ENCODE results near the gene AMIGO2. TPM values are rescaled to one million over a fixed set of nuclear protein-coding genes. Genes with fewer than 3 reads are reported as not detected.
"Not testable (repeated sequence)": the region's sequence is repeated elsewhere in the genome, so short reads cannot be mapped to it uniquely, and the experiment has no call there.

AMIGO2 gene
- total RNA-seq, 1 donor from 2014 or later: 2.7 TPM

DNA sequence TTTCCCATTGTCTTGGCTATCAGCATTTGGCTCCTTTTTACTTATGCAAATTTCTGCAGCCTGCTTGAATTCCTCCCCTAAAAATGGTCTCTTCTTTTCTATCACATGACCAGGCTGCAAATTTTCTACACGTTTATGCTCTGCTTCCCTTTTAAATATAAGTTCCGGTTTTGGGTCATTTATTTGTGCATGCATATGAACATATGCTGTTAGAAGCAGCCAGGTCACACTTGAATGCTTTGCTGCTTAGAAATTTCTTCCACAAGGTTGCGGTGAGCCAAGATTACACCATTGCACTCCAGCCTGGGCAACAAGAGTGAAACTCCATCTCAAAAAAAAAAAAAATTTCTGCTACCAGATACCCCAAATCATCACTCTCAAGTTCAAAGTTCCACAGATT, 28.5 kb downstream of the AMIGO2 start:
- intact Hi-C loops (cut with DNase I); DNase-seq (ENCODE audit: missing footprints); ATAC-seq: not testable (repeated sequence)

- intact Hi-C loops (cut with DNase I): no loop called here
- ATAC-seq (no peak), DNase-seq (ENCODE audit: missing footprints) (no peak)
Measured at GRCh38 chr12:47048541-47048940, 31.2 kb downstream of the AMIGO2 start.

GRCh38 chr12:47041327-47041726, 38.4 kb downstream of the AMIGO2 start:
- ATAC-seq: no peak
- DNase-seq (ENCODE audit: missing footprints): no peak

DNA sequence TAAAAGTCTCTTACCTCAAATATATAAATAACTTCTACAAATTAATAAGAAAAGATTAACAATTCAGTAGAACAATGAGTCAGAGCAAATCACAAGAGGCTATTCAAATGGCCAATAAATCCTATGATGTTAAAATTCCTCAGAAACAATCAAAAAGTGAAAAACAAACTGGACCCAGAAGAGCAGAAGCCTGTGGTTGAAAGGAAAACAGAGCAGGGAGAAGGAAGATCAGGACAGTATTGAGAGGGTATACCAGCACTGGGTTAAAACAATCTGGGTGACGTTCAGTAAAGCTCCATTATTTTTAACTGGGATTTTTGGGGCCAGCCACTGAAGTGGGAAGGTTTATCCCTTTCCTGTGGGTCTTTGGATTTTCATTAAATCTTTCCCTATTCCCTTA, 40.0 kb downstream of the AMIGO2 start:
- no peak for ATAC-seq

More at GRCh38 chr12:47041327-47041726, 38.4 kb downstream of the AMIGO2 start:
- intact Hi-C loops (cut with DNase I): no loop called here

GRCh38 chr12:47039079-47039478, 40.7 kb downstream of the AMIGO2 start:
- ATAC-seq (no peak), DNase-seq (ENCODE audit: missing footprints) (no peak)
- intact Hi-C loops (cut with DNase I): no loop called here

More for the DNA sequence above, 40.0 kb downstream of the AMIGO2 start:
- no peak for DNase-seq (ENCODE audit: missing footprints)
- intact Hi-C loops (cut with DNase I): no loop called here

GRCh38 chr12:47038270-47038748, 41.5 kb downstream of the AMIGO2 start:
- intact Hi-C loops (cut with DNase I): no loop called here
- ATAC-seq: no peak

GRCh38 chr12:47035484-47035883, 44.3 kb downstream of the AMIGO2 start:
- DNase-seq (ENCODE audit: missing footprints) (no peak), ATAC-seq (no peak)
- intact Hi-C loops (cut with DNase I): no loop called here

More at GRCh38 chr12:47038270-47038748, 41.5 kb downstream of the AMIGO2 start:
- DNase-seq (ENCODE audit: missing footprints): no peak

DNA sequence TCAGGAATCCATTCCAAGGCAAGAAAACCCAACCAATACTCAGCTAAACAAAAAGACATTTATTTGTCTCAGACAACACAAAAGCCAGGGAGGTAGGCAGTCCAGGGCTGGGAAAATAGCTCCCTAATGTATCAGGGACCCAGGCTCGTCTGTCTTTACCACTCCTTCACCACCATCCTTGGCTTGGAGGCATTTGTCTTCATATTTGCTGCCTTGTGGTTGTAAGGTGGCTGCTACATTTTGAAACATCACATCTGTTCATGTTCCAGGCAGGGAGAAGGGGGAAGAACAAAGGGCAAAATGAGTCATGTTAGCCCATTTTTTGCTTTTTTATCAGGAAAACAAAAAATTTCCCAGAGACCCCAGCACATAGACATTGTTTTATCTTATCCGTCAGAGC, 45.1 kb downstream of the AMIGO2 start:
- intact Hi-C loops (cut with DNase I): loop anchor here (5.0 kb wide), 3 partner anchors 273 to 653 kb away; no protein-coding TSS in a partner anchor
- DNase-seq (ENCODE audit: missing footprints): no peak
- no peak for ATAC-seq

GRCh38 chr12:47033789-47034555, 45.8 kb downstream of the AMIGO2 start:
- ATAC-seq (no peak), DNase-seq (ENCODE audit: missing footprints) (no peak)
- intact Hi-C loops (cut with DNase I): loop anchor here (5.0 kb wide), 3 partner anchors 273 to 653 kb away; no protein-coding TSS in a partner anchor

DNA sequence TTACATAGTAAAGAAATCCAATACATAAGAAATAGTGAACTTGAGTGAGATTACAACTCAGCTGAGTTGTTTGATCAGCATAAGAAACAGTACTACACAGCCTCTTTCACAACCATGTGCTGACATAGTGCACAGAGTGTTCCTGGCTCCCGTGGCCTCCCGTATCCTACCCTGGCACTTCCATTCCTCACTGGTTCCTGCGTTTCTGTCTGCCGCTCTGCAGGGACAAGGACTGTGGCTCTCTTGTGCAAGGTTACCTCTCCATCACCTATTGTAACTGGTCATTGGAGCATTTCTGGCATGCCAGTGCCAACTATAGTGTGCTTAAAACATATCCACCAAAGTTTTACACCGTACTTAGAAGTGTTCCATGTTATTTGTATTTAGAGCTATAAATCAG, 46.7 kb downstream of the AMIGO2 start:
- intact Hi-C loops (cut with DNase I): loop anchor here (5.0 kb wide), 3 partner anchors 274 to 654 kb away; no protein-coding TSS in a partner anchor
- DNase-seq (ENCODE audit: missing footprints): no peak
- ATAC-seq: peak; percentile 95

GRCh38 chr12:47032644-47033043, 47.1 kb downstream of the AMIGO2 start:
- no peak for DNase-seq (ENCODE audit: missing footprints)
- peak; percentile 67 for ATAC-seq
- intact Hi-C loops (cut with DNase I): loop anchor here (5.0 kb wide), 3 partner anchors 275 to 655 kb away; no protein-coding TSS in a partner anchor

GRCh38 chr12:47029903-47030302, 49.9 kb downstream of the AMIGO2 start:
- DNase-seq (ENCODE audit: missing footprints): no peak
- intact Hi-C loops (cut with DNase I): loop anchor here (5.0 to 10.0 kb wide), 4 partner anchors 85 to 657 kb away; no protein-coding TSS in a partner anchor
- no peak for ATAC-seq

GRCh38 chr12:47028981-47029708, 50.6 kb downstream of the AMIGO2 start:
- ATAC-seq: no peak
- DNase-seq (ENCODE audit: missing footprints): no peak
- intact Hi-C loops (cut with DNase I): loop anchor here (10.0 kb wide), 1 partner anchor 84 kb away; no protein-coding TSS in a partner anchor

DNA sequence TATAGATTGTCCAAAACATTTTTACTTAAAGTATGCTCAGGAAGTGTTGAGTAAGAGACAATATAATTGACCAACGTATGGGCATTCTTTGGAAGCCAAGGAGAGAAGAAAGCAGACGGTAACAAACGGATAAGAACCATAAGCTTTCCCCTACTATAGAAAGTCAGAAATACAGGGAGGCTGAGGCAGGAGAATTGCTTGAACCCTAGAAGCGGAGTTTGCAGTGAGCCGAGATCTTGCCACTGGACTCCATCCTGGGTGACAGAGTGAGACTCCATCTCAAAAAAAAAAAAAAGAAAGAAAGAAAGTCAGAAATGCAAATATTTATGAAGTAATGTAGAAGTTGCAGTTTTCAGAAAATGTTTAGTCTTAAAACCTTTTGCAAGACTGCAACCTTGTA, 51.6 kb downstream of the AMIGO2 start:
- ATAC-seq: no peak
- intact Hi-C loops (cut with DNase I): loop anchor here (10.0 kb wide), 1 partner anchor 83 kb away; no protein-coding TSS in a partner anchor
- DNase-seq (ENCODE audit: missing footprints): no peak

Other genes starting within 250 kb of the AMIGO2 start
- 0.89 TPM for gene PCED1B, start 338 bp downstream of the AMIGO2 start, total RNA-seq